Measurements from ENCODE around the gene CAD.

The CAD gene

GRCh38 chr2:27281855-27282559 is 64.8 kb downstream of the CAD start, which contains the start of gene TRIM54:
TRIM54 (plus strand) TSS chr2:27282429; CDS start chr2:27282732, 303 bp downstream.
- DNase-seq (ENCODE audit: low spot score), result no peak

DNA sequence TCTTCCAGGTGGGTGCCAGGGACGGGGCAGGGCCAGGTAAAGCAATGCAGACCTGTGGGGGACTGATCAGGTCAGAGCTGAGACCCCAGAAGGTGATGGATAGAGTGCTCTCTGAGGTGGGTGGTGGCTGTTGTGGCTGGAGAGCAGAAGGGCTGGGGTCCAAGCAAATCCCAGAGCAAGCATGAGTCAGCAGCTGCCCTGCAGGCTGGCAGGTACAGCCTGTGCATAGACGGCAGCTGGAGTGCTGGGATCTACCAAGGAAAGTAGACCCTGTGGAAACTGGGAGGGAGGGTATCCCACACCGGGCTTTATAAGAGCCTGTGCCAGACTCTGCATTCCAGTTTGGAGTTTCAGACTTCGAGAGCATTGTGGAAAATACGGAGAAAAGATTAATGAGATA is 65.7 kb downstream of the CAD start:
- DNase-seq (ENCODE audit: low spot score), result no peak

DNA sequence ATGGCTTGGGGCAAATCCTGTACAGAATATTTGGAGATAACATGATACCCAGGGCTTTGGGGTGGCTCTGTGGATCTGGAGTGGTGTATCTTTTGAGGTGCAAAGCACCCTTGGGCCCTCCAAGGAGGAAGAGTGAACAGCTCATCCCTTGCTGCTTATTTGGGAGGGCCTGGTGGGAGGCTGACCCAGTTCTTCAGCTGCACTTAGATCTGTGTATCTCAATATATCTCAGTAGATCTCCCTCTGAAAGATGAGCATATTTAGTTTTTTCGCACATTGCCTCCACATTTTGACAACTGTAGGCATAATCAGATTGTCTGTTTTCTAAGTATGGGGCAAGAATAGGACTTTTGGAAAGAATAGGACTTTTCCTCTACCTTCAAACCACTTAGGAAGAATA is 67.8 kb downstream of the CAD start:
- DNase-seq (ENCODE audit: low spot score), result no peak

DNA sequence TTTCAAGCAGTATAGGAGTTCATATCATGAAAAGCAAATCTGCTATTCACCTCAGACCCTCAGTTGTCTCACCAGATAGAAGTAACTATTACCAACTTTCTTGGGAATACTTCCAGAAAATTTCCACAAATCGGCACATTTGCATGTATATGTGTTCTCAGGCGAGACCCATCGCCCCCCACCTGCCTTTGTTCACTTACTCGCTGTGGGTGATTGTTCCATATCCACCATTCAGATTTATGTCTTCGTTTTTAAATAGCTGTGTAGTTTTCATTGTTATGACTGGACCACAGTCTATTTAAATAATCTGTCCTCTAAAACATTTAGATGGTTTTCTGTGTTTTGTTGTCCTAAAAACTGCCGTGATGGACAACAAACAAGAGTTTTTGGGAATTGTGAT is 68.3 kb downstream of the CAD start:
- DNase-seq (ENCODE audit: low spot score), result no peak

- peak; percentile 64 for DNase-seq (ENCODE audit: low spot score)
These were observed 71.4 kb downstream of the CAD start for GRCh38 chr2:27288610-27289009.

DNA sequence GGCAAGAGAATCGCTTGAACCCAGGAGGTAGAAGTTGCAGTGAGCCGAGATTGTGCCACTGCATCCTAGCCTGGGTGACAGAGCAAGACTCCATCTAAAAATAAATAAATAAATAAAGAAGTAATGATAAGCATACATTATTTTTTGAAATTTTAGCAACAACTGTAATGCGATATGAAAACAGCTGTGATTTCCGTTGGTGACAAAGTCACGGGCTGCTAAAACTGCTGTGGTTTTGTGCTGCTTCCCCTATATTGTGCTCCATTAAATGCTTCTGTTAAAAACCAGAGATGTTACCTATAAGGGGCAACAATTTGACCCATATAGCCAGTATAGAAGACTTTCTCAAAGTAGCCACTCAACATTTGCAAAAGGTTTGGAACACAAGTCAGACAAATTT is 73.4 kb downstream of the CAD start:
- no peak for DNase-seq (ENCODE audit: low spot score)

DNA sequence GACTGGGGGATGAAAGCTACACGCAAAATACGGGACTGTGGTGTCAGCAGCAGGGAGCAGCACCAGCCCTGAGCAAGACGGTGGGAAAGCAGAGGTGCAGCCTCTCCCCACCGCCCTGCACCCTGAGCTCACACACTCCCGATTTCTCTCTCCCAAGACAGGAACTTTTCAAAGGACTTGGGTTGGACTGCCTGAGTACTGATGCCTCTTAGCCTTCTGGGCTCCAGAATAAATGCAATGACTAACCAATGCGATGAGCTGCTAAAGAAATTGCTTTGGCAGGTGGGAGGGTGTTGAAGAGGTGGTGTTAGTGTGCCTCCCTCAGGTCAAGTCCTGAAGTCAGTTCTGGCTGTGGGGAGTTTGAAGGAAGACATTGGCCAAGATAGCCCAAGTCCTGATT is 74.7 kb downstream of the CAD start:
- DNase-seq (ENCODE audit: low spot score), result no peak

Data from kidney capillary endothelial cell (primary cell).